HG03103 (cell line): ENCODE results near the gene NDUFS3.

Experiments
- ATAC-seq: cut with Tn5 transposase; IDR thresholded peaks from one replicate; pipeline ENCODE4 v1.9.1; 2021; ENCODE audit warnings: low read depth; ENCODE audit not compliant: unreplicated experiment

NDUFS3 gene

GRCh38 chr11:47628026-47628425 is 49.2 kb downstream of the NDUFS3 start:
- no peak for ATAC-seq

- no peak for ATAC-seq
Measured at GRCh38 chr11:47631473-47631872, 52.6 kb downstream of the NDUFS3 start.
